Natural killer cell (primary cell): ENCODE measurements around the gene RPS6KA5. TPM values are rescaled to one million over a fixed set of nuclear protein-coding genes. Genes with fewer than 3 reads are reported as not detected.

Experiments used
- ATAC-seq, 3 donors: fragments of 150-1000 bp in 2 of 3; fragments of 200-7000 bp in 1 of 3; cut with Tn5 transposase; 1 replicate in 1 of 3; 2 replicates in 2 of 3; pipeline ENCODE4 v1.10.0; 2021; ENCODE audit warnings: mild to moderate bottlenecking in 2 of 3, moderate library complexity in 2 of 3
- DNase-seq, 2 donors: peaks; one replicate each; pipeline versions ENCODE4 v3.0.0 to v3.0.0-alpha.2; 2013 to 2021; ENCODE audit warnings: mixed read lengths in 1 of 2
- H3K27ac ChIP-seq: one replicate; pipeline ENCODE4 v1.5.1; 2013; ENCODE audit warnings: mild to moderate bottlenecking, low read length
- H3K27me3 ChIP-seq: one replicate; pipeline ENCODE4 v1.6.1; 2013; ENCODE audit warnings: low read length; ENCODE audit not compliant: control insufficient read depth, insufficient read depth
- H3K36me3 ChIP-seq: one replicate; pipeline ENCODE4 v1.6.1; 2013; ENCODE audit warnings: low read length; ENCODE audit not compliant: control insufficient read depth, insufficient read depth
- H3K4me1 ChIP-seq: one replicate; pipeline ENCODE4 v1.6.1; 2013; ENCODE audit warnings: low read length; ENCODE audit not compliant: control insufficient read depth, insufficient read depth
- H3K4me3 ChIP-seq: one replicate; pipeline ENCODE4 v1.5.1; 2013; ENCODE audit warnings: low read length
- H3K9me3 ChIP-seq: one replicate; pipeline ENCODE4 v1.6.1; 2013; ENCODE audit warnings: low read length; ENCODE audit not compliant: control insufficient read depth, insufficient read depth
- H3K27ac Mint-ChIP-seq, 2 donors: one replicate each; pipeline ENCODE4 v1.8.0; 2022; ENCODE audit warnings: mild to moderate bottlenecking in 2 of 2, mixed read lengths in 2 of 2, moderate library complexity in 1 of 2
- H3K27me3 Mint-ChIP-seq, 2 donors: one replicate each; pipeline ENCODE4 v1.8.0; 2022; ENCODE audit warnings: low read depth in 2 of 2, mixed read lengths in 2 of 2
- H3K36me3 Mint-ChIP-seq: one replicate; pipeline ENCODE4 v1.8.0; 2022; ENCODE audit warnings: mixed read lengths
- H3K4me1 Mint-ChIP-seq, 2 donors: one replicate each; pipeline ENCODE4 v1.8.0; 2022; ENCODE audit warnings: mixed read lengths in 2 of 2
- H3K4me3 Mint-ChIP-seq: one replicate; pipeline ENCODE4 v1.8.0; 2022; ENCODE audit warnings: mild to moderate bottlenecking, moderate library complexity, mixed read lengths
- H3K9me3 Mint-ChIP-seq, 2 donors: one replicate each; pipeline ENCODE4 v1.8.0; 2022; ENCODE audit warnings: mixed read lengths in 2 of 2
- CTCF ChIP-seq: fragments of 200-600 bp; IDR thresholded peaks from one replicate; pipeline ENCODE4 v1.8.0; 2022; ENCODE audit warnings: antibody characterized with exemption
- WGBS: methylation state at CpG from one replicate; pipeline ENCODE4 v1.1.7; 2013; ENCODE audit warnings: missing lambda C conversion rate; ENCODE audit not compliant: insufficient coverage; 5-methylcytosine and 5-hydroxymethylcytosine counted together
- intact Hi-C: fragments of 100-400 bp; cut with micrococcal nuclease; formaldehyde crosslinking; loops from one replicate; pipeline ENCODE4 v1.14.2; 2022
- total RNA-seq, 4 donors: library from RNA; stranded (reverse); fragments of 120-200 nt in 1 of 4; gene quantifications; one replicate each; pipeline versions ENCODE4 v1.2.3 to v1.2.4, GENCODE V29; 2013 to 2022

RPS6KA5 gene
- total RNA-seq, 3 donors from 2014 or later (not counting 1 experiment from before 2014, with no cell fraction given) = 24.1 to 28.5 (median 27.9) TPM

GRCh38 chr14:90849787-90850444, 210.5 kb downstream of the RPS6KA5 start:
- WGBS = 79% methylated on average over 7 of the region's 7 CpGs
- intact Hi-C loops = no loop called here
- no peak overlapping the region for H3K27ac Mint-ChIP-seq

GRCh38 chr14:90848944-90849731, 211.3 kb downstream of the RPS6KA5 start:
- no peak for TF ChIP-seq CTCF
- DNase-seq (no peak), ATAC-seq (no peak)
- 95% methylated on average over 17 of the region's 17 CpGs for WGBS
- H3K36me3 ChIP-seq = no peaks in the 10 kb centered on the region
- no peaks in the 10 kb centered on the region for H3K27me3 Mint-ChIP-seq
- H3K4me1 Mint-ChIP-seq = no peaks in the 10 kb centered on the region
- H3K27ac Mint-ChIP-seq = no peak overlapping the region
- no peaks in the 10 kb centered on the region for H3K9me3 ChIP-seq
- H3K27ac ChIP-seq = no peak overlapping the region
- no peak overlapping the region for H3K4me3 Mint-ChIP-seq
- no peak overlapping the region for H3K4me3 ChIP-seq
- H3K9me3 Mint-ChIP-seq = no peaks in the 10 kb centered on the region
- no peaks in the 10 kb centered on the region for H3K4me1 ChIP-seq
- H3K36me3 Mint-ChIP-seq = no peaks in the 10 kb centered on the region
- no peaks in the 10 kb centered on the region for H3K27me3 ChIP-seq
- intact Hi-C loops = no loop called here

More at GRCh38 chr14:90849787-90850444, 210.5 kb downstream of the RPS6KA5 start:
- Histone ChIP-seq H3K36me3 (no peaks in the 10 kb centered on the region), H3K27me3 (no peaks in the 10 kb centered on the region), H3K4me1 (no peaks in the 10 kb centered on the region), H3K9me3 (no peaks in the 10 kb centered on the region), H3K27ac (no peak overlapping the region), H3K4me3 (no peak overlapping the region)
- ATAC-seq = no peak
- no peak for TF ChIP-seq CTCF
- no peak overlapping the region for H3K4me3 Mint-ChIP-seq
- H3K4me1 Mint-ChIP-seq = no peaks in the 10 kb centered on the region
- no peaks in the 10 kb centered on the region for H3K27me3 Mint-ChIP-seq
- no peak for DNase-seq
- no peaks in the 10 kb centered on the region for H3K9me3 Mint-ChIP-seq
- H3K36me3 Mint-ChIP-seq = no peaks in the 10 kb centered on the region

GRCh38 chr14:90846511-90846910, 213.9 kb downstream of the RPS6KA5 start:
- H3K27ac Mint-ChIP-seq = no peak overlapping the region

More at GRCh38 chr14:90846511-90846910, 213.9 kb downstream of the RPS6KA5 start:
- Histone ChIP-seq H3K9me3 (no peaks in the 10 kb centered on the region), H3K27ac (no peak overlapping the region), H3K36me3 (no peaks in the 10 kb centered on the region), H3K27me3 (no peaks in the 10 kb centered on the region), H3K4me3 (no peak overlapping the region), H3K4me1 (peaks cover 8% of the 10 kb centered on the region)
- DNase-seq = no peak
- 93% methylated on average over 3 of the region's 4 CpGs for WGBS
- no peak for ATAC-seq
- Mint-ChIP-seq H3K9me3 (no peaks in the 10 kb centered on the region), H3K4me1 (peaks cover 7% of the 10 kb centered on the region in 2 donors), H3K4me3 (no peak overlapping the region), H3K36me3 (no peaks in the 10 kb centered on the region), H3K27me3 (no peaks in the 10 kb centered on the region)
- TF ChIP-seq CTCF = no peak
- intact Hi-C loops = no loop called here
